ENCODE data around the gene NENF.
A peak's percentile ranks its signal among the peaks of the same experiment; 100 is the strongest.
"Not testable (repeated sequence)": the region's sequence is repeated elsewhere in the genome, so short reads cannot be mapped to it uniquely, and the experiment has no call there.

The NENF gene

DNA sequence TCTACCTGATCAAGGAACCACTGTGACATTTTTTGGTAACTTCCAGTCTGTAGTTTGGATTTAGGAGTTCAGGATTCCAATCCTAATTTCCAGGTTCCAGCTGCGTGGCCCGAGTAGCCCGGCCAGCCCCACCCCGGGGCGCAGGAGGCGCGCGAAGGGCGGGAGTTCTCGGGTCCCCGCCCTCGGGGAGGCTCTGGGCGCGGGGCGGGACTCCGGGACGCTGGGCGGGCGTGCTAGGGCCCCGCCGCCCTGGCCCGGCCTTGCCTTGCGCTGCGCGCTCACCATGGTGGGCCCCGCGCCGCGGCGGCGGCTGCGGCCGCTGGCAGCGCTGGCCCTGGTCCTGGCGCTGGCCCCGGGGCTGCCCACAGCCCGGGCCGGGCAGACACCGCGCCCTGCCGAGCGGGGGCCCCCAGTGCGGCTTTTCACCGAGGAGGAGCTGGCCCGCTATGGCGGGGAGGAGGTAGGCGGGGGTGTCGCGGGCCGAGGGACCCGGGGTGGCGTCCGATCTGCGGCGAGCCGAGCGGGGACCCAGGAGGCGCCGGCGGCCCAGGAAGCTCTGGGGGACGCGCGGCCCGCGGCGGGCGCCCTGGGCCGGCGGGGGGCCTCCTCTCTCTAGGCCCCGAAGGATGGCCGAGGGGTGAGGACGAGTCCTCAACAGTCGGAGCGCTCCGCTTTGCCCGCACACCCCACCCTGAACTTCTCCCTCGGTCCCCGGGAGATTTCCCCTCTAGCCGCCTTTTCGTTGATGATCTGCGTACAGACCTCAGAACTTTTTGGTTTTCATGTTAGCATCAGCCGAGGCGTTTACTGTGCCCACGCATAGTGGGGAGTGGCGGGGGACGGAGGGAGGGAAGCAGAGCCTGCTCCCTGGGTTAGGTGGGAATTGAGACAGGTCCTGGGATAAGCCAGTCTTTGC is at the start of gene NENF:
Gene NENF (plus strand): TSS at position 260 of the 916 bp plus-strand sequence. CDS start 24 bp downstream, at position 284.
- peak; percentile 84 for DNase-seq

DNA sequence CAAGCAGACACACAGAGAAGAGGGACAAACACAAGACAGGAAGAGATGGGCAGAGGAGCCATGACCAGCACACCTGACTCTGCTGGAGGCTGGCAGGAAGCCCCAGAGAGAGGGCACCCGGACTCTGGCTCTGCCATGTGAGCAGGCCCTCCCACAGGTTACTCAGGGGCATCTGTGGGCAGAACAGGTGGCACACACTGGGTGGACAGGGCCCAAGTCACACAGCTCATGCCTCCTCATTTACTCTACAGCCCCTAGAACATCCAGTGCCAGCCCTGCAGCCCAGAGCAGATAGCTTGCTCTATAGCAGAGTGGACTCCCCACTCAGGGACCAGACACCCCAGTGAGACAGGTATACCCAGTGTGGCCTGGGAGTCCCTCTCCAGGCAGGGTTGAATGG is 46.7 kb upstream of the NENF start:
- DNase-seq: no peak

DNA sequence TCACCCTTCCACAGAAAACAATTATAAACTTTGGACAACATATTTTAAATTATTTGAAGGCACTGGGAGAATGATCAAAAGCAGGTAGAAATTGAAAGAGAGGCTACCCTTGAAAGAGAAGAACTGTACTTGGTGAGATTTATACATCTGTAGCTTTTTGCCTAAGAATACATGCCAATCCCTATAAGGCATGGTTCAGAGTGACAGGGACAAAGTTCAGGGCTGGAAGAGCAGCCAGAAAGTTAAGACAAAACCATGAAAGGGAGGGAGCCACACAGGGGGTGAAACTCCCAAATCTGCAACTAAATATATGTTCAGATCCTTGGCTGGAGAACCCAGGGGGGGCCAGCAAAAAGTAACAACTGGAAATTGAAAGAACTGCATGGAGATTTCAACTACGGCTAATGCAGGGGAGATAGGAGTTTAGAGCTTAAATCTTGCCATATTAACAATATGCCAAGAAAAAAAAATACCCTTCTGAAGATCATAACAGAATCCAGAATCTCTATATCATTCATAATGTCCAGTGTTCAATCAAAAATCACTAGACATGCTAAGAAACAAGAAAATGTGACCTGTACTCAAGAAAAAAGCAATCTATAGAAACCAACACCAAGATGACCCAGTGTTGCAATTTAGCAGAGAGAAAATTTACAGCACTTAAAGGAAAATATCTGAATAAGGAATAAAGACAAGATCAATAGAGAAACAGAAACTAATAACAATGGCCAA is 43.6 kb upstream of the NENF start:
- DNase-seq: no peak

DNA sequence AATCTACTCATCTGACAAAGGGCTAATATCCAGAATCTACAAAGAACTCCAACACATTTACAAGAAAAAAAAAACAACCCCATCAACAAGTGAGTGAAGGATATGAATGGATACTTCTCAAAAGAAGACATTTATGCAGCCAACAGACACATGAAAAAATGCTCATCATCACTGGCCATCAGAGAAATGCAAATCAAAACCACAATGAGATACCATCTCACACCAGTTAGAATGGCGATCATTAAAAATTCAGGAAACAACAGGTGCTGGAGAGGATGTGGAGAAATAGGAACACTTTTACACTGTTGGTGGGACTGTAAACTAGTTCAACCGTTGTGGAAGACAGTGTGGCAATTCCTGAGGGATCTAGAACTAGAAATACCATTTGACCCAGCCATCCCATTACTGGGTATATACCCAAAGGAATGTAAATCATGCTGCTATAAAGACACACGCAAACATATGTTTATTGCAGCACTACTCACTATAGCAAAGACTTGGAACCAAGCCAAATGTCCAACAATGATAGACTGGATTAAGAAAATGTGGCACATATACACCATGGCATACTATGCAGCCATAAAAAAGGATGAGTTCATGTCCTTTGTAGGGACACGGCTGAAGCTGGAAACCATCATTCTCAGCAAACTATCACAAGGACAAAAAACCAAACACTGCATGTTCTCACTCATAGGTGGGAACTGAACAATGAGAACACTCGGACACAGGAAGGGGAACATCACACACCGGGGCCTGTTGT is 36.9 kb upstream of the NENF start:
- not testable (repeated sequence) for DNase-seq

DNA sequence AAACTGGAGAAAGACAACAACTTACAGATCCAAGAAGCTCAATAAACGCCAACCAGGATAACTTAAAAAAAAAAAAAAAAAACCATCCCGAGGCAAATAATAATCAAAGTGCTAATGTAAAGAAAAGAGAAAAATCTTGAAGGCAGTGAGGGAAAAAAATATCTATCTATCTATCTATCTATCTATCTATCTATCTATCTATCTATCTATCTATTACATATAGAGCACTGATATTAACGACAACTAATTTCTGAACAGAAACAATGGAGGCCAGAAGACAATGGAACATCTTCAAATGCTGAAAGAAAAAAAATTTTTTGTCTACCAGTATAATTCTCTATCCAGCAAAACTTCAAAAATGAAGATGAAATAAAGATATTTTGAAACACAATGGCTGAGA is 36.1 kb upstream of the NENF start:
- DNase-seq: no peak

- no peak for DNase-seq
Observed at GRCh38 chr1:212397171-212397570, 35.5 kb upstream of the NENF start.

GRCh38 chr1:212401042-212401441 is 31.7 kb upstream of the NENF start:
- DNase-seq: no peak

- DNase-seq: no peak
Observed at GRCh38 chr1:212401838-212402582, 30.7 kb upstream of the NENF start.

- no peak for DNase-seq
Observed at GRCh38 chr1:212402666-212403321, 29.9 kb upstream of the NENF start.

DNA sequence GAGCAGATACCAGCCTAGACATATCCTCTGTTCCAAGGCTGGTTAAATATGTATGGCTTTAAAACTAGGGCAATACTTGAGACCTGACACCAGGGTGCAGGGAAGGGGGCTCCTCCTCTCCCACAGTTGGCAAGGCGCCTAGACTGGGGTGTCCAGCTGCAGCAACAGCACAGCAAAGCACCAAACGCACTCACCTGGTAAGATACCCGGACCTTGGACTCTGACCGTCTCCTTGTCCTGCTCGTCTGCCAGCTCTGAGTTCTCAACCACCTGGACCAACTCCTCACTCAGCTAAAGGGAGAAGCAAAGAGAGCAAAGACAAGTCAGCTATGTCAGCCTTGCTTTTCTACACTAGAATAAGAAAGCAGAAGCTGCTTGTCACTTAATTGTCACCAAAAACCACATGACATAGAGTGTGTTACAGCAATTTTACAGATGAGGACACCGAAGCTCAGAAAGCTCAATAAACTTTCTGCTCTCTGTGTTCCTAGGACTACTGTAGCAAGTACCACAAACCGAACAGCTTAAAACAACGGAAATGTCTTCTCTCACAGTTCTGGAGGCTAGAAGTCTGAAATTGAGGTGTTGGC is 22.4 kb upstream of the NENF start:
- no peak for DNase-seq

- no peak for DNase-seq
Observed at GRCh38 chr1:212412374-212412773, 20.3 kb upstream of the NENF start.

GRCh38 chr1:212413902-212414327 is 18.8 kb upstream of the NENF start:
- DNase-seq: no peak

- DNase-seq: peak; percentile 91
Observed at GRCh38 chr1:212414328-212415106, 18.2 kb upstream of the NENF start, which contains the start of gene PACC1. PACC1 (minus strand) TSS chr1:212414886; CDS start chr1:212414757, 129 bp downstream.

DNA sequence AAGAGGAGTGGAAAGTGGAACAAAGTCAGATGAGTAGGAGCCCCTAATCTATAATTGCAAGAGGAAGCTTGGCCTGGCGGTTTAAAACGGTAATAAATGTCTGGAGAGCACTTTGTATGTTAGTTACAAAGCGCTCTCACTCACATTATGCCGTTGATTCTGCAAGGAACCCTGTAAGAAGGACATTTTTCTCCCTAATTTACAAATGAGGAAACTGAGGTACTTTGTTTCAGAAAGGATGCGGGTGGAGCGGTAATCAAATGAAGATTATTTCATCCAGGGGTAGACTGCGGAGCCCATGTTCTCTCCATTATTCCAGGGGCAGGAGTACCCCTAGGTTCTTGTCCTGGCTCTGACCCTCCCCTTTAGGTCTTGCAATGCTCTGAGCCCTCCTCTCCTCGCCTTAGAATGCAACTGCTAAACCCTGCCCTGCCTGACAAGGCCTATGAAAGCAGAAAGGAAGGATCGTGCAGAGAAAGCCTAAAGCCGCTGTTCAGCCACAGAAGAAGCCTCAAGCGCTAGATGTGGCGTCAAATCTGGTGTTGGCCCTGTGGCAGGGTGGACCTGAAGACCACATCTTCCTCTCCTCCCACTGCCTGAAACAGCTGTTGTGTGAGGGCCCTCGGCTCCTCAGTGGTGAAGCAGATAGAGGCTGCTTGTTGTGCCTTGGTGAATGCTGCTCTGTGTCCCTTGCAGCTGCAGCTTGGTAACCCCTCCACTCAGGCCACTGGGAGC is 17.4 kb upstream of the NENF start:
- DNase-seq: no peak

GRCh38 chr1:212421165-212421564 is 11.6 kb upstream of the NENF start:
- no peak for DNase-seq

DNA sequence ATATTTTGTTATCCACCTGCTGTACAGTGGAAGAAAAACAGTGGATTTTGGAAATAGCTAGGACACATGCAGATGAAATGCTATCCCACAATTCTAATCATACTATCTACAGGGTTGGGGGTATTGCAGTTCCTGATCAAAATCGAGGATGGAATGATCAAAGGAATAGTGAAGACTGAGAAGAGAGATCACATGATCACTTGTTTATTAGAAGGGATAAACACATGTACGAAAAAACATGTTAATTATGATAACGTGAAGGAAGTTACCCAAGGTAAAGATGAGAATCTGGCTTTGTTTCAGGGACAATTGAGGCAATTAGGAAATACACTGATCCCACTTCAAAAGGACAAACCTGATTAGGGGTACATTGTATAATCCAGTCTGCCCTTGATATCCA is 8.8 kb upstream of the NENF start:
- DNase-seq: no peak

DNA sequence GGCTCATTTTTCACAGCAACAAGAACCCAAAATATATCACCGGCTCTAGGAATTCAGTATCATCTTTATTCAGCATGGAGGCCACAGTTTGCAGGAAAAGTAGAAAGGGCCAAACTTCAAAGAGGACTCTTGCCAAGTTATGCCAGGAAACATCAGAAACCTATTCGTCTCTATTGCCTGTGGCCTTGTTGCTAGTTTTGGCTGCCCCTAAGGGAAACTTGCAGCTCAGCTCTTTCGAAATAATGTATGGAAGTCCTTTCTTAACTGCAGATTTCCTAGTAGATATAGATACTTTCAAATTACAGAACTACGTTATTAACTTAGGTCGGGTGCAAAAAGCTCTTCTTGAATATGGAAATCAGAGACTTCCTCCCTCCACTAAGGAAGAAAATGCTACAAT is 4.2 kb upstream of the NENF start:
- DNase-seq: no peak

DNA sequence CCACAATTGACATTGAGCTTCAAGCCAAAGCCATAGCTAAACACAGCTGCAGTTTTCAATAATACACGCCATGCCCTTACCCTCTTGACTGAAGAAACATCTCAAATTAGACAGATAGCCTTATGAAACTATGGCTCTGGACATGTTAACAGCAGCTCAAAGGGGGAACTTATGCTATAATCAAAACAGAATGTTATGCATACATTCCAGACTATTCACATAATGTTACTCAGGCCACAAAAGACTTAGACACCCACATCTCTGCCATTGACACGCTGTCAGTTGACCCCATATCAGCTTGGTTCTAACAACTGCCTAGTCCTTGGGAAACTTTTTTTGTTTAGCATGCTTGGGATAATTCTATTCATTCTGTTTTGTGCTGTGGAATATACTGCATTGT is 2.3 kb upstream of the NENF start:
- DNase-seq: no peak

DNA sequence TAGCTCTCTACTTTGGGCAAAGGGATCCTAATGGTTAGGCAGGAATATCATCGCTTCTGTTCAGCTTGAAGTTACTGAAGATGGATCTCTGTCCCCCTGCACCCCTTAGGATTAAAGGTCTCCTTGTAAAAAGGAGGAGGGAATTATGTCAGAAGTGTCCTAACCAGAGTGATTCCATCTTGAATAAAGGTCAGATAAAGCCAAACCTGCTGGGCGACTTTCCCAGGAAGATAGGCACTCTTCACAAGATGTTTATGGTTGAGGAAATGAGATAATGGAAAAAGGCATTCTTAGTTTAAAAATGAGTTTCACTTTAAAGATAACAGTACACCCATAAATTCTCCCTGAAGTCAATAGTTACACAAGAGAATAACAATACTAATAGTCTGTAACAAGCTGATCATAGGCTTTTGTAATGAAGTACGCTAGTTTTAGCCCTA is 1.7 kb upstream of the NENF start:
- no peak for DNase-seq

GRCh38 chr1:212431644-212432043 is 1.1 kb upstream of the NENF start:
- DNase-seq: no peak
